ENCODE measurements around the gene CDC42EP4.
"Not testable (repeated sequence)": the region's sequence is repeated elsewhere in the genome, so short reads cannot be mapped to it uniquely, and the experiment has no call there.

The CDC42EP4 gene

DNA sequence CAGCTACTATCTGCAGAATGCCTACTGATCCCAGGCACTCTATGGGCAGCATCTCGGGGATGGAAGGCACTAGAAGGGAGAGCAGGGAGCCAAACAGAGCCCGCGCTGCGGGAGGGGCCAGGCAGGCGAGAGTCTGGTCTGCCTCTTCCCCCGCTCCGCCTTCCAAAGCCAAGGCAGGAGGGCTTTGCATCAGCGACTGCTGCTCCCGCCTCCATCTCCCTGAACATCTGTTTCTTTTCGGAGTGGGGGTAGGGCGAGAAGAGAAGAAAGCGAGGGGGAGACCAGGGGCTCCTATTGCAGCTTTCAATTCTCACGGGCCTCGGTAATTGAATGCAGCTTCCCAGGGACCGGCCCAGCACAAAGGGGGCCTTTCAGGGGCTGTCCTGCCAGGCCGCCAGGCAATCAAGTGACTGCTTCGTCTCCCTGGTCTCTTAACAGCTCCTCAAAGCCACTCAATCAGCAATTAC is 31.4 kb upstream of the CDC42EP4 start:
- no peak for DNase-seq (ENCODE audit: low read depth)

GRCh38 chr17:73342541-73343167 is 30.9 kb upstream of the CDC42EP4 start:
- DNase-seq (ENCODE audit: low read depth): no peak

DNA sequence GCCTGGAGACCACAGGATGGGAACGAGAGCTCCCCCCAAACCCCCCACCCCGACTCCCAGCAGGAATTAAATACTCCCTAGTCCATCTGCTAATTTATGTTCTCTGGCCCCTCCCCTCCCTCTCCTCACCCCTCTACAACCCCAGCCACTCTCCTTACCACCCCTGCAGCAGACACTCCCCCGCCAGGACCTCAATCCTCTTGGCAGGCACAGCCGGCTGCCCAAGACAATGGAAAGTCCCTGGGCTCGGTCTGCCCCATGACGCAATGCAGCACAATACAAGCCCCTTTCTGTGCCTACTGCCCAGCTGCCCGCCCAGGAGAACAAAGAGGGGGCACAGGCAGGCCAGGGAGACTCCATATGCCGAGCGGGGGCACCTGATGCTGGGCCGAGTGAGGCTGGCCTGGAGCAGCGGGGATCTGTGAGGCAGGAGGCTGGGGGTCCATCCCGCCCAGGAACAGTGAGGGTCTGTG is 30.3 kb upstream of the CDC42EP4 start:
- DNase-seq (ENCODE audit: low read depth): no peak

- DNase-seq (ENCODE audit: low read depth): no peak
These were observed 29.7 kb upstream of the CDC42EP4 start for GRCh38 chr17:73341350-73342049.

DNA sequence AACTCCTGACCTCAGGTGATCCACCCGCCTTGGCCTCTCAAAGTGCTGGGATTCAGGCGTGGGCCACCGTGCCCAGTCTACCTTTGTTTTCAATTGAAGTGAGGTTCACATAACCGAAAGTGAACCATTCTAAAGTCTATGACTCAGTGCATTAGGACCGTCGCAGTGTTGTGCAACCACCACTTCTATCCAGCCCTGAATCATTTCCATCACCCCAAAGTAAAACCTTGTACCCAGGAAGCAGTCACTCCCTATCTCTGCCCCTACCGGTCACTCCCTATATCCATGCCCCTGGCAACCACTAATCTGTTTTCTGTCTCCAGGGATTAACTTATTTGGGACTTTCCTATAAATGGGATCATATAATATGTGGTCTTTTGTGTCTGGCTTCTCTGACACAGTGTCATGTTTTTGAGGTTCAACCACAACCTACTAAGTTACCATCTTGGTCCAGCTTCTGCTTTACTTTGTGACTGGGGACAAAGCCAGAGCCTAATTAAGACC is 28.3 kb upstream of the CDC42EP4 start:
- DNase-seq (ENCODE audit: low read depth): no peak

- DNase-seq (ENCODE audit: low read depth): no peak
These were observed 26.9 kb upstream of the CDC42EP4 start for GRCh38 chr17:73338566-73339197.

DNA sequence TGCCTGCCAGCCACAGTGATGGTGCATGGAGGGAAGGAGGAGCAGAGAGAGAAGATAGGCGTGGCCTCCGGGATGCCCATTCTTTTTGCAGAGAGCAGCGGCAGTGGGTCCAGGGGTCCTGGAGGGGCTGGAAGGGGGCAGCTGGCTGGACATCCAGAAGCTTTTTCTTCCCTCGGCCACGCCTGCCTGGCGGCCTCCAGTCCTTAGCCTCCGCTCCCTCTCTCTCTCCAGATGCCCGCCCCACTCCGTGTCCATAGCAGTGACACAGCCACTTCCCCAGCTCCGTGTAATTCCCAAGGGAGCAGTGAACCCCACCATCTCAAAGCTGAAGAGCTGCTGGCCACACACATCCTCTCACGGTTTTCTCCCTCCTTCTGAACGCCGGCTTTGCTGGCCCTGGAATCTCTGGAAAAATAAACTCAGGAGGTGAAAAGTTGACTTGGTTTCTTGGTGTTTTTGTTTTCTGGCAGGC is 26.3 kb upstream of the CDC42EP4 start:
- no peak for DNase-seq (ENCODE audit: low read depth)

GRCh38 chr17:73337330-73337710 is 25.5 kb upstream of the CDC42EP4 start:
- DNase-seq (ENCODE audit: low read depth): no peak

DNA sequence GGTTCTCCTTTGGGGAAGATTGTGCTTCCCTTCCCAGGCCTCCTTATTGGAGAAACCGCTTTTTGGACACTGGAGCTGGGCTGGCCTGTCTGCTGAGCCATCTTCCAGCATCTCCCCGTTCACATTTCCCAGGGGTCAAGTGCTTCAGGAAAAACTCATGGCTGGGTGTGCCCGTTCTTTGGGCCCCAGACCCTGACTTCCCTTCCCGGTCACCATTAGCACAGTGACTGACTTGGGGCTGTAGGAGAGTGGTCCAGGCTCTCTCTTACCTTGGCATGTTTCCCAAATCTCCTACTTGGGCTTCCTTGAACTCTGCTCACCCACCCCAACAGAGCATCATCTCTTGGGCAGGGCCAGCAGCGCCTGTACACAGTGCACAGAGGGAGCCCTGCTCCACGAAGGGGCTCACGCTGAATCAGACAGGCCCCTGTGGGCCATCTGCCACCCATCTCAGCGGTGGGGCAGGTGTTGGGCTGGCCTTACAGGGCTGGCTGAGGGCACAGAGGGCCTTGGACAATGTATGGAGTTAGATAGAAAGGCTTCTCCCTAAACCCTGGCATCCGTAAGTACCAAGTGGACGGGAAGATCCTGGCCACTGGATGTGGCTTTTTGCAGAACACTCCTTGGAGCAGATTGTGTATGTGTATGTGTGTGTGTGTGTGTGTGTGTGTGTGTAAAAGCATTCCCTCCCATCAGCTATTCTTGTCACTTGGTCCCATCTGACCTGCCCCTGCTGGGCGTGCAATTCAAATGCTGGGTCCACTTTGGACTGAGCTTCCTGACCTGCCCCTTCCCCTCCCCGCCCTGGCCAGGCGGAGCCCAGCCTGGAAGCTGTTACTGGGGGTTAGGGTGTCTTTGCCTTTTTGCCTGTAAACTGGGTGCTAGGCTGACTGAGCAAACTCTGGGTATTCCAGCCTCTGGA is 24.9 kb upstream of the CDC42EP4 start:
- DNase-seq (ENCODE audit: low read depth): no peak

- no peak for DNase-seq (ENCODE audit: low read depth)
These were observed 24.0 kb upstream of the CDC42EP4 start for GRCh38 chr17:73335591-73336407.

DNA sequence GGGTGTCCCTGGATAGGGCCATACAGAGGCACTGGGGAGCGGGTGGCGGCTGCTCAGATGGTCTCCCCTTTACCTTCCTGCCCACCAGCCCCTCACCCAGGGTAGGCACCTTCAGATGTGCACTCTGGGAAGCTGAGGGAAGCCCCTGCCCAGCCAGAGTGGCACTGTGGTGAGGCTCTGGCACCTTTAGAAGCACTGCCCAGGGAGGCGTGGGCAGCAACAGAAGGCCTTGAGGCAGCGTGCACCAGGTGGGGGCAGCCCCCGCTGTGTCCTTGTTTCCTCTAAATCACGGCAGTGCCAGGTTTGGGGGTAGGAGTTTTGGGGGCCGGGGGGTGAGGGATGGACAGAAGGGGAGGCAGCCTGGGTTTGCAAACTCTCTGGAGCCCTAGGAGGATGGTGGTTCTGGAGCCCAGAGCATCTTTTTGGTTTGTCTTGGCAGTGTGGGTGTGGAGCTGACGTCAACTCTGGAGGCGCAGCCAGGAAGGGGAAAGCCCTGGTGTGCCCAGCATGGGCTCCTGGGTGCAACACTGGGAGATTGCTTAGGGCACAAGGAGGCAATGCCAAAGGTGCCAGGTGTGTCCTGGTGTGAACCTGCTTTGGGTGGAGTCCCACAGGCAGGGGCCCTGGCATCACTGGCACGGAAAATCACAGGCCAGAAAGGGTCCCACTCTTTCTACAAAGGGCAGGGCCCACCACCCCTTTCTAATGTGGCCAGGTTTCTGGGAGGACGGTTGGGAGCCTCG is 23.1 kb upstream of the CDC42EP4 start:
- DNase-seq (ENCODE audit: low read depth): no peak

DNA sequence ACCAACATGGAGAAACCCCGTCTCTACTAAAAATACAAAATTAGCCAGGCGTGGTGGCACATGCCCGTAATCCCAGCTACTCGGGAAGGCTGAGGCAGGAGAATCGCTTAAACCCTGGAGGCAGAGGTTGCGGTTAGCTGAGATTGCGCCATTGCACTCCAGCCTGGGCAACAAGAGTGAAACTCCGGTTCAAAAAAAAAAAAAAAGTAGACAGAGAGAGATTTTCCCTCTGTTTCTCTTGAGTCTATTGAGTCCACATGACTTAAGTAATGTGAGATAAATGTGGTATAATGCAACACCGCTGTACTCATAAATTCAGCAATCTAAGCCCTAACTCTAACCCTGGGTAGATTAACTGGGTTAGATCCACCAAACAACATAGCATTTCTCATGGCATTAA is 21.6 kb upstream of the CDC42EP4 start:
- not testable (repeated sequence) for DNase-seq (ENCODE audit: low read depth)

DNA sequence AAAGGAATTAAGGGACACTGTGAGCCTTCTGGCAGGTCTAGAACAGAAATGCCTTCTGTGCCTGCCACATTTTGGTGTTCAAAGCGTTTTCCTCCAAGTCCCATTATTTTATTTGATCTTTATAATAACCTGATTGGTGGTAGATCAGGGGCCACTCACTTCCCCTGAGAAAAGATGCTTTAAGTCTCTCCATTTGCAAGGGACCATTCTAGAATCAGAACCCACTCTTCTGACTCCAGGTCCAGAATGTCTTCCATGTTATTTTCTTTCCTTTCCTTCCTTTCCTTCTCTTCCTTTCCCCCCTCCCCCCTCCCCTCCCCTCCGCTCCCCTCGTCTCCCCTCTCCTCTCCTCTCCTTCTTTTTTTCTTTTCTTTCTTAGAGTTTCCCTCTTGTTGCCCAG is 19.3 kb upstream of the CDC42EP4 start:
- no peak for DNase-seq (ENCODE audit: low read depth)

GRCh38 chr17:73327676-73328075 is 15.9 kb upstream of the CDC42EP4 start:
- no peak for DNase-seq (ENCODE audit: low read depth)

DNA sequence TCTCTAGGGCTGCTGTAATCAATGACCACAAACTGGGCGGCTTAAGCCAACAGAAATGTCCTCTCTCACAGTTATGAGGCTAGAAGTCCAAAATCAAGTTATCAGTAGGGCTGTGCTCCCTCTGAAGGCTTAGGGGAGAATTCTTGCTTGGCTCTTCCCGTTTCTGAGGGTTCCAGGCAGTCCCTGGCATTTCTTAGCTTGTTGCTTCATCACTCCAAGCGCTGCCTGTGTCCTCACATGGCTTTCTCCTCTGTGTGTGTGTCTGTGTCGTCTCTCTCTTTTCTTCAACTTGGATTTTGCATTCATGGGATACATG is 13.7 kb upstream of the CDC42EP4 start:
- DNase-seq (ENCODE audit: low read depth): no peak

DNA sequence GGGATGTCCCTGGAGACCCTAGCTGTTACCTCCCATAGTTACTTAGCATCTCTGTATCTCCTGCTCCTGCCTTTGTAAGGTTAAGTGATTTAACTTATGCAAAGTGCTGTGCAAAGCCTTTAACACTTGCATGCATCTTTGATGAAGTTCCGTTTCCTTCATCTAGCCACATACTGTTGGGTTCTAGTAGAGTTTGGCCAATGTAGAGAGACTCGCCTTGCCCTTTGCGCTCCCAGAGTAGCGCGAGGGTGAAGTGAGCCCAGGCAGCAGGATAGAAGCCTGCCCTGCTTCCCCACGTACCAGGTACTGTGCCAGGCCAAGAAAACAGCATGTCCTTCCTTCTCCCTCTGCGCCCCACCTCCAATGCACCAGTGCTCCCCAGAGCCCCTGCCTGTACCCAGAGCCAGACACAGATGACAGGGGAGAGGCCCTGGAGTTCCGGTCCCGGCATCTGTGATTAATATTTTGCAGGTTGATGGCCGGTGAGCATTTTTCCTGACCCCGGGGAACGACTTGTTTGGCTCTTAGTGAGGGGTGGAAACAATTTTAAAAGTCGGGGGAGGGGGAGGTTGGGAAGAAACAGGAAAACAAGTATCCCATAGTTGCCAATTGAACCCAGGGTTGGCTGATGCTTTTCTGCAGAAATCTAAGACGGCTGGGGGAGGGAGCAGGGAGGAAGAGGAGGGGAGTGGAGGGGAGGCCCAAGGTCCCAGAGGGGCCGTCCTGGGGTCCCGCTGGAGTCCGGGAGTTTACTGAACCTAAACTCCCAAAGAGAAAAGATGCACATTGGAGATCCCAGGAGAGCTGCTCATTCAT is 13.1 kb upstream of the CDC42EP4 start:
- DNase-seq (ENCODE audit: low read depth): no peak

DNA sequence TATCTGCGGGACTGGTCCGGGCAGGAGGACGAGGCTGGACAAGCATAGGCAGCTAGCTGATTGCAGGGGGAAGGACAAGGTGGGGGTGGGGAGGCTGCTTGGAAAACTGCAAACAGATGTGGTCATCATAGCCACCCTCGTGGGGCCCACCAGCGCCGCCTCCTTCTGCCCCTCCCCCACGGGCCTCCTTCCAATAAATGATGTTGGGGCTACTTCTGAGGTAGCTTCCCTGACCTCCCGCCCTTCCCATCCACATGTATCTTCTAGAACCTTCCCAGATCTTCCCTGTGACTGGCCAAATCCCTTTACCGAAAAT is 12.3 kb upstream of the CDC42EP4 start:
- DNase-seq (ENCODE audit: low read depth): no peak

DNA sequence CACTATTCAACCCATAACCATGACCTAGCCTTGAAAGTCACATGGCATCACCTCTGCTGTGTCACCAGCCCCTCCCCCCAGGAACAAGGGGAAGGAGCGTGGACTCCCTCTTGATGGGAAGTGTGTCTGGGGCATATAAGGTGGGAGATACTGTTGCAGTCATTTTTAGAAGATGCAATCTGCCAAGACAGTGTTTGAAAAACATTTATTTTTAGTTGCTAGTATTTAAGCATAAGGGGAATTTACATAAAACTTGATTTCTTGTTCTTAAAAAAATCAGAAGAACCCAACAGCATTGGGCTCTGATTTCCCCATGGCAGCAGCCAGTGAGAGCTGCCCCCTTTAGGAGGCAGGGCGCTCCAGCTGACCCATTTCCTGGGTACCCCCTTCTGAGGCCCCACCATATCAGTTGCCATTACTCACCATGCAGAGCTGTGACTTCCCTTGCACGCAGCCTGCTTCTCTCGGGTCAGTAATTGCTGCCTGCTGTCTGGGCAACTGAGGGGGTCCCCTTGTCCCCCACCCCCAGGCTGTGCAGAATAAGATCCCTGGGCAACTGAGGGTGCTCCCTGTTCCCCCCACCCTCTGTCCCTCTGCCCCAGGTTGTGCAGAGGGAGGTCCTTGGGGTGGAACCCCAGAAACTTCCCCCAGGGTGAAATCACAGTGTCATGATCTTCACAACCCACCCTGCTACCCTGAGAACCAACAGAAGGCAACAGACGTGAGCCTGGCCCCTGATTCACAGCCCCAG is 11.8 kb upstream of the CDC42EP4 start:
- no peak for DNase-seq (ENCODE audit: low read depth)
